ENCODE measurements around the gene OR4F6.
"Not testable (repeated sequence)": the region's sequence is repeated elsewhere in the genome, so short reads cannot be mapped to it uniquely, and the experiment has no call there.

- not testable (repeated sequence) for TF ChIP-seq POLR2AphosphoS5 (IDR thresholded peaks at IDR 0.05; ENCODE audit: insufficient read depth in 1 of 2, low read depth in 1 of 2); CTCF (IDR thresholded peaks at IDR 0.05); POLR2A (IDR thresholded peaks at IDR 0.05)
These were observed 12.6 kb upstream of the OR4F6 start for GRCh38 chr15:101790748-101791147.
